GM12801 (cell line): ENCODE results near the gene KRTAP10-7.

Experiments
- TF ChIP-seq, protein P1 (sequence below): IDR thresholded peaks from one replicate; pipeline ENCODE4 v1.5.1; 2011; ENCODE audit warnings: control low read depth; ENCODE audit not compliant: insufficient read length; ENCODE audit errors: extremely low read depth

KRTAP10-7 gene

DNA sequence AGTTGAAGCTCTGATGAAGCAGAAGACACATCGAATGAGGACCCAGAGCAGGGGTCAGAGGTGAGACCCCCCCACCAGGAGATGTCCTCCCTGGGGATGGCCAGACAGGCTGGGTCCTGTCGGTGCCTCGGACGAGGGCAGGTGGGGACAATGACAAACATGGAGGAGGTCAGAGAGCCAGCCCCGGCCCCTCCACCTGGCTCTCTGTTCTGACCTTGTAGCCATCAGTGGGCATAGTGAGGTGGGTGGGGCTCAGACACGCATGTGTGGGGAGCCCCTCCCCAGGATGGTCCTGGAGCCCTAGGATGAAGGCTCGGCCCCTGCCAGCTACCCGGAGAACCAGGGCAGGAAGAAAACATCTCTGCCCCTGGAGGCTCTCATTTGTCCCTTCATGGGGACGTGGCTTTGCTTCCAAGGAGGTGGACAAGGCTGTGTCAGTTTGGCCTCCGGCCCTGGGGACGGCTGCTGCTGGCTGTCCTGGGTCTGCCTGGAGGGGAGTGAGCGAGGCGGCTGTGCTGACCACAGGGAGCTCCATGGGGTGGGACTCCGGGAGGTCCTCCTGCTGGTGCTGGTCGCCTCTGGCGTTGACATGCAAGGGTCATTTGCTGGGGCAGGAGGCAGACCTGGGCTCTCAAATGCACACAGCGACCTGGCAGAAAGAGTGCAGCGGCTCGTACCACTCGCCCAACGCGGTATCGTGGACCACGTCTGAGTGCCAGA lies 10.7 kb upstream of the KRTAP10-7 start:
- TF ChIP-seq, protein P1, sequence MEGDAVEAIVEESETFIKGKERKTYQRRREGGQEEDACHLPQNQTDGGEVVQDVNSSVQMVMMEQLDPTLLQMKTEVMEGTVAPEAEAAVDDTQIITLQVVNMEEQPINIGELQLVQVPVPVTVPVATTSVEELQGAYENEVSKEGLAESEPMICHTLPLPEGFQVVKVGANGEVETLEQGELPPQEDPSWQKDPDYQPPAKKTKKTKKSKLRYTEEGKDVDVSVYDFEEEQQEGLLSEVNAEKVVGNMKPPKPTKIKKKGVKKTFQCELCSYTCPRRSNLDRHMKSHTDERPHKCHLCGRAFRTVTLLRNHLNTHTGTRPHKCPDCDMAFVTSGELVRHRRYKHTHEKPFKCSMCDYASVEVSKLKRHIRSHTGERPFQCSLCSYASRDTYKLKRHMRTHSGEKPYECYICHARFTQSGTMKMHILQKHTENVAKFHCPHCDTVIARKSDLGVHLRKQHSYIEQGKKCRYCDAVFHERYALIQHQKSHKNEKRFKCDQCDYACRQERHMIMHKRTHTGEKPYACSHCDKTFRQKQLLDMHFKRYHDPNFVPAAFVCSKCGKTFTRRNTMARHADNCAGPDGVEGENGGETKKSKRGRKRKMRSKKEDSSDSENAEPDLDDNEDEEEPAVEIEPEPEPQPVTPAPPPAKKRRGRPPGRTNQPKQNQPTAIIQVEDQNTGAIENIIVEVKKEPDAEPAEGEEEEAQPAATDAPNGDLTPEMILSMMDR = no peak

DNA sequence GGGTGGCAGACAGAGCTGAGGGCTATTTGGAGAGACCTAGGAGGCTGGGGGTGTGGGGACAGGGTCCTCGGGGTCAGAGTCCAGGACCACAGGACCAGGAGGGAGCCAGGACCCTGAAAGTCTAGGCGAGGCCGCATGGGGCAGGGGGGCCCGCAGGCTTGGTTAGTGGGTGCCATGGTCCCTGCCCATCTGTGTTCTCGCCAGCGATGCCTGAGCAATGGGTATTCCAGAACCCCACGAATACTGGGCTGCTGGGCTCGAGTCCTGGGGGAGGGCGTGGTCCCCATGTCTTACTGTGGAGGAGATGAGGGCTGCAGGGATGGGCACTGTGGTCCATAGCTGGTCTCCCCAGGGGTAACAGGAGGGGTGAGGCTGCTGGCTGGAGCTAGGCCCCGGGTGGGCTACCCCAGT lies 10.1 kb upstream of the KRTAP10-7 start:
- TF ChIP-seq, protein P1 = no peak

DNA sequence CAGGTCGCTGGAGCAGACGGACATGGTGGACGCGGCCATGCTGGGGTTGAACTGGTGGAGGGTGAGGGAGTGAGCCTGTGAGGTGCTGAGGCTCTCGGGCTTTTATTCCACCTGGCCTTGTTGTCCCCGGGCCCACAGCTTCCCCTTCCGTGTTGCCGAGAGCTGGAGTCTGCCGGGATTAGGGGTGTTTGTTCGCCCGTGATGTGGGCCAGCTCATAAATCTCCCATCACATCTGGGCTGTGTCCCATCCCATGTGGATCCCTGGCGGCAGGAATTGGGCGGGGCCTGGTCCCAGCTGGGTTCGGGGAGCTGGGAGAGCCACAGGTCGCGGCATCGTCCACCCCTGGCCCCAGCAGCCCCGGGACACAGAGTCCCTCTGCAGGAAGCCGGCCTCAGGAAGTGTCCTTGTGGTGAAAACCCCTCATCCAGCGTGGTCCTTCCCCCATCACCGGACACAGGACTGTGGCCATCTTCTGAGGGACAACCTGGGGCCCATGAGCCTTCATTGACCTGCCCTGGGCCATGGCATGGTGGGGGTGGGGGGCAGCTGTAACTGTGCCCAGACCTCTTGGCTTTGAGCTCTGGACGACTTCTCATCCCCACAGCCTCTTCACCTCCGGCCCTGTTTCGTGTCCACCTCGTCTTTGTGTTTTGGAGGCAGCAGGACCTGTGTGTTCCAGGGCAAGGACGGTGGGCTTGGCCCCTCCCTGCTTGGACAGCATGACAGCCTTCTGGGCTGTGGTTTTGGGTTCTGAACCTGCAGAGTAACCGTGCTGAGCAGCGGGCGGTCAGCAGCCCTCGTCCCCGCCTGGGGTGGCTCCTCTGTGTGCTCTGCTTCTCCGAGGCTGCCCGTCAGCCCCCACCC lies 7.7 kb upstream of the KRTAP10-7 start, which contains the start of gene KRTAP10-6:
KRTAP10-6 (minus strand) TSS at position 60 of the 866 bp plus-strand sequence; CDS start at position 39, 21 bp downstream.
- TF ChIP-seq, protein P1 = no peak

DNA sequence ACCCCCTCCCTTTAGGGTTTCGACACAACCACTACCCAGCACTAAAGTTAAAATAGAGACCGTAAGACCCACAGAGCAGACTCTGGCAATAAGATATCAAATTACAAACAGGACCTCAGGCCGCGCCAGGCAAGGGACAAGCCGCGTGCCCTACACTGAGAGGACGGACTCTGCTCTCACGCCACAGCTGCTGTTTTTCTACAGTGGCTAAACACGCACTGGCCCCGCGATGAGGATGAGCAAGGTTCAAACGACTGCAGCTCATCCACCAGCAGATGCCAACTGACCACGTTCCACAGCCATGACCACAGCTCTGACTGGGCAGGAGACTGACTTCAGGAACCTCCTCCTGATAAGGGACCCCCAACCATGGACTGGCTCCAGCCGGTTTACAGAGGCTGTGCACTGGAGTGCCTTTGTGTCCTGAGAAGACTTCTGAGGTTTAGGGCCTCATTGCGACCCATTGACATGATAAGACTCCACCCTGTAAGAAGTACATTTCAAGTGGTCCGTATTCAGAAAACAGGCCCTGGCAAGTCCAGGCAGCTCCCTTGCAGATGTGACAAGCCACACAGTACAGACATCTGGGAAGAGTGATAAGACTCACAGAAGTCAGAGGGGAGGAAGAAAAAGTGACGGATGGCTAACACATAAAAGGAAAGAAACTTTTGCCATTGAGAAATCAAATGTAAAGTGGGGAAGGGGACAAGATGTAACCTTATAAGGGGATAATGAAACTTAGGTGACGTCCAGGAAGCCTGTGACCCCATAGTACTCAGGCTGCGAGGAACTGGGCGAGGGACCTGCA lies 6.6 kb upstream of the KRTAP10-7 start:
- TF ChIP-seq, protein P1 = no peak

DNA sequence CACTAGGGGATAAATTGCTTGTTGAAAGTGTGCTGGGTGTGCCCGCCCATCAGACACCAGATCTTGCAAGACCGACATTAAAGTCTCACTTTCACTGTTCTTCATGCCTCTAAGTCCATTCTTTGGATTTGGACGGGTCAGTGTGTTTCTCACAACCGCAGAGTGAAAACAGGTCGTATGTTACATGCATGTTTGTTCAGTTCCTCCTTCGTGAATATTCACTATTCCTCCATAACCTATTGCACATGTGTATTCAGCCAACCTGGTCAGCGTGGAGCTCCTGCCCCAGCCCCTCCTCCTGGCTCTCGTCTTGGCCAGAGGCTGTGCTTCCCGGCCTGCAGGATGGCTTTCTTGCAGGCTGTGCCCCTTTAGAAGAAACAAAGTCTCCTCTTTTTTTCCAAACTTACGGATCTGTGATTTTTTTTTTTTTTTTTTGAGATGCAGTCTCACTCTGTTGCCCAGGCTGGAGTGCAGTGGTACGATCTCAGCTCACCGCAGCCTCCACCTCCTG lies 5.9 kb upstream of the KRTAP10-7 start:
- TF ChIP-seq, protein P1 = no peak

DNA sequence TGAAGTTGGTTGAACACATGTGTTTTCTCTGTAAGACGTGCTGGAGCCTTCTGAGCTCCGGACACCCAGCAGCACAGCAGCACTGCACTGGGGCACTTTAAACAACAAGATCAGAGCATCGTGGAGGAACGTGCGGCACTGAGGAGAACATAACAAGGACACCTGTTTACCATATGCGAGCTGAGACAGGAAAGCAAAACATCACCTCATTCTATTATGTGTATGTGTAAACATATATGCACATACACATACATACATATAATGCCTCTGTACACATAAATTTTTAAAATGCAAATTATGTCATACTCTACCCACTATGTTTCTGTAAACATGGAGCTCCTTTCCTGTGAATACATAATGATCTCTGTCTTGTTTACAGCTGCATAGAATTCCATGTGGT lies 4.9 kb upstream of the KRTAP10-7 start:
- TF ChIP-seq, protein P1 = no peak

DNA sequence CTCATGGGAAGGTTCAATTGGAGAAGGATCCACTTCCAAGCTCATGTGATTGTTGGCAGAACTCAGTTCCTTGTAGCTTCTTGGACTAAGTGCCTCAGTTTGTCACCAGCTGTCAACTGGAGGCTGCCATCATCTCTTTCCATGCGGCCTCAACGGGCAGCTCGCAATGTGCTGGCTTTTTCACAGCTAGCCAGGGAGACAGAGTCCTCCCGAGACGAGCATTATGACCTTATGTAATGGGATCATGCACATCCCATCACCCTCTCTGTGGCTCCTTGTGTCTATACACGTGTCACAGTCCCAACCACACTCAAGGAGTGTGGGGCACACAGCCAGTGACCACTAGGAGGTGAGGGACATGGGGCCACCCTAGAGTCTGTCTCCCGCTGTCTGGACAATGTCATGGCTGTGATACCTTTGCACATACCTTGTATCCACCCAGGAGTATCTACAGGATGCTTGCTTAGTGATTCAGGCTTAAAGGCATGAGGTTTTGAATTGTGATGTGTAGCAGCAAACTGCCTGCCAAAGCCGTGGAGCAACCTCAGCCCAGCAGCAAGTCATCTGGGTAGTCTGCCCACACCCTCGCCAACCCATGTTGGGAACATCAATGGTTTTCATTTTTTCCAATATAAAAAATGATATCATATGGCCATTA lies 4.2 kb upstream of the KRTAP10-7 start:
- TF ChIP-seq, protein P1 = no peak
